Spleen (tissue), 11 donors: Measurements from ENCODE around the gene KIAA2012. TPM values are rescaled to one million over a fixed set of nuclear protein-coding genes. Genes with fewer than 3 reads are reported as not detected.
A peak's percentile ranks its signal among the peaks of the same experiment; 100 is the strongest.

ENCODE experiments used
- DNase-seq: peaks from one replicate; pipeline ENCODE4 v3.0.0-alpha.2; 2020
- H3K27ac ChIP-seq, 8 donors: fragments of 200-600 bp; sonication (generic) in 7 of 8; 1 replicate in 4 of 8; 2 replicates in 4 of 8; pipeline versions ENCODE4 v1.5.0 to v1.8.0; 2016 to 2021; ENCODE audit warnings: inconsistent platforms in 4 of 8, mild to moderate bottlenecking in 4 of 8, moderate library complexity in 1 of 8
- H3K27me3 ChIP-seq, 7 donors: fragments of 200-600 bp; sonication (generic) in 6 of 7; replicated peaks in 1 of 7; 1 replicate in 4 of 7; 2 replicates in 3 of 7; pipeline versions ENCODE4 v1.5.0 to v1.8.0; 2016 to 2021; ENCODE audit warnings: inconsistent platforms in 3 of 7, mild to moderate bottlenecking in 1 of 7
- H3K36me3 ChIP-seq, 6 donors: fragments of 200-600 bp; sonication (generic) in 5 of 6; 1 replicate in 4 of 6; 2 replicates in 2 of 6; pipeline versions ENCODE4 v1.5.0 to v1.8.0; 2016 to 2021; ENCODE audit warnings: inconsistent platforms in 2 of 6
- H3K4me1 ChIP-seq, 6 donors: fragments of 200-600 bp; sonication (generic) in 5 of 6; 1 replicate in 3 of 6; 2 replicates in 3 of 6; pipeline versions ENCODE4 v1.5.0 to v1.8.0; 2016 to 2021; ENCODE audit warnings: inconsistent platforms in 3 of 6
- H3K4me3 ChIP-seq, 8 donors: fragments of 200-600 bp; sonication (generic) in 7 of 8; 1 replicate in 4 of 8; 2 replicates in 4 of 8; pipeline versions ENCODE4 v1.5.0 to v1.8.0; 2016 to 2021; ENCODE audit warnings: inconsistent platforms in 4 of 8, mild to moderate bottlenecking in 4 of 8, moderate library complexity in 2 of 8
- H3K9me3 ChIP-seq, 8 donors: fragments of 200-600 bp; sonication (generic) in 7 of 8; 1 replicate in 4 of 8; 2 replicates in 4 of 8; pipeline versions ENCODE4 v1.5.0 to v1.8.0; 2016 to 2021; ENCODE audit warnings: inconsistent platforms in 4 of 8
- POLR2A ChIP-seq, 3 donors: fragments of 450-650 bp; IDR thresholded peaks; one replicate each; pipeline ENCODE4 v1.5.1; 2017; ENCODE audit warnings: antibody characterized with exemption in 3 of 3, mild to moderate bottlenecking in 1 of 3
- POLR2AphosphoS5 ChIP-seq, 3 donors: sonication (generic); formaldehyde crosslinking; IDR thresholded peaks; one replicate each; pipeline ENCODE4 v1.5.1; 2017; ENCODE audit warnings: antibody characterized with exemption in 3 of 3
- WGBS, 5 donors: extraction: QIAGEN DNeasy Blood & Tissue Kit in 3 of 5; methylation state at CpG; one replicate each; pipeline versions ENCODE4 v1.1.5 to v1.1.7; 2013 to 2018; 5-methylcytosine and 5-hydroxymethylcytosine counted together
- intact Hi-C: fragments of 100-400 bp; cut with DNase I; formaldehyde crosslinking; loops from one replicate; pipeline ENCODE4 v1.15.0; 2023; ENCODE audit warnings: low total_unique reads
- polyA plus RNA-seq, 3 donors: library from polyadenylated mRNA; stranded (reverse); fragments of 200-250 nt; gene quantifications; one replicate each; pipeline ENCODE4 v1.2.1, GENCODE V29; 2013
- total RNA-seq, 7 donors: library from RNA; depleted of rRNA in 3 of 7; stranded (reverse); fragments of >200 nt in 3 of 7; fragmentation: NEBNext Ultra II Directional in 4 of 7; extraction: Animal tissue kit (Norgen Biotek cat#: 25700) in 4 of 7; gene quantifications; one replicate each; pipeline versions ENCODE4 v1.1.0 to v1.2.1, GENCODE V29; 2016 to 2021
- TF ChIP-seq, protein P1 (sequence below), 11 experiments: fragments of 200-600 bp in 7 of 11; fragments of 450-650 bp in 4 of 11; sonication (generic) in 4 of 11; IDR thresholded peaks in 8 of 11; conservative IDR thresholded peaks in 3 of 11; 1 replicate in 7 of 11; 2 replicates in 4 of 11; pipeline versions ENCODE4 v1.4.0 to v1.8.0; 2016 to 2021; ENCODE audit warnings: antibody characterized with exemption in 11 of 11, inconsistent platforms in 4 of 11, mild to moderate bottlenecking in 1 of 11
- donor health status: healthy with polysubstance abuse.
- donor health status: DM: no; HTN: no; CAD: no; lungs with moderate emphysema.
- donor health status: DM: no; HTN: no; CAD: no.
- donor health status: Bipolar disorder and iron deficiency.
- donor health status: healthy.
- donor health status: DM: no; HTN: no; CAD: no.
- donor health status: DM: yes; HTN: yes; CAD: no.

The KIAA2012 gene
- total and polyA plus RNA-seq, 10 donors, result not detected

DNA sequence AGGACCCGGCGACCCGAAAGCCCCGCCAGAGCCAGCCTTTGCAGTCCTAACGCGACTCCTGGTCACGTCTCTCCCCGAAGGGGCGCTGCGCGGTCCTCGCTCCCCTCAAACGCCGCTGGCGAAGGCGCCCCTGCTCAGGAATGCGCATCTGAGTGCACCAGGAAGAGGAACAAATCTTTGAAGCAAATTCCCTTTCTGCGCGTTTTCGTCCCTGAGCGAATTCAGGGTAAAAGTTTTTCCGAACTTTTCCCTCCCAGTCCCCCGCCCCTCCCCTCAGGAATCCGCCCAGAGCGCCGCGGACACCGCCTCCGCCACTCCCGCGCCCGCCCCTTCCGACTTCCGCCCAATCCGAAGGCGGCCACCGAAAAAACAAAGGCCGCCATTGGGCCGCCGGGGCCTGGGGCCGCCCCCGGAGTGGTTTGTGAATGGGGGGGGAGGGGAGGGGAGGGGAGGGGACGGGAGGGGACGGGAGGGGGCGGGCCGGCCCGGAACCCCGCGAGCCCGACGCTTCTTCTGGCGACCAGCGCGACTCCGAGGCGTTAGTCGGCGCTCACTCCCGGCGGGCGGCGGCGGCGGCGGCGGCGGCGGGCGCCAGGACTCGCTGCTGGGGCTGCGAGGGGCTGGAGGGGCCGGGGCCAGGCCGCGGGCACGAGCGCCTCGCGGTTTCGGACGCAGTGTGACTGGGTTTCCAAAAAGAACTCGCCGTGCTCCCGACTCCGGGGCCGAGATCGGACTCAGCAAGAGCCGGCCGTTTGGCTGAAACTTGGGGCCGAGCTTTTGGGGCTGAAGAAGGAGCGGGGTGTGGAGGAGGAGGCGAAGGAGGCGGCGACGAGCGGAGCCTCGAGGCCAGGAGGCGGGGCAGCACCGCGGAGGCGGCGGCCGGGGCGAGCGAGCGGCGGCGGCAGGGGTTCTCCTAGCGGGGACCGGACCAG is 39.5 kb upstream of the KIAA2012 start, which contains the start of gene FZD7:
Gene FZD7 (plus strand): TSS at position 539 of the 932 bp plus-strand sequence. CDS start 793 bp downstream, outside the sequence.
- H3K9me3 ChIP-seq, result no peaks in the 10 kb centered on the region
- peak within 1 kb of the TSS; percentile 64 to 96 (median 82) for H3K4me3 ChIP-seq
- peak; percentile 95 for DNase-seq
- intact Hi-C loops, result no loop called here
- 0 to 1% (median 0%) methylated on average over 62 to 109 of the region's 109 CpGs for WGBS, 5 donors
- H3K27ac ChIP-seq, result peak within 1 kb of the TSS; percentile 44 to 84 (median 82)
- no peaks in the 10 kb centered on the region for H3K36me3 ChIP-seq
- peaks cover 12 to 37% (median 29%) of the 10 kb centered on the region in 6 donors for H3K4me1 ChIP-seq
- TF ChIP-seq, protein P1, sequence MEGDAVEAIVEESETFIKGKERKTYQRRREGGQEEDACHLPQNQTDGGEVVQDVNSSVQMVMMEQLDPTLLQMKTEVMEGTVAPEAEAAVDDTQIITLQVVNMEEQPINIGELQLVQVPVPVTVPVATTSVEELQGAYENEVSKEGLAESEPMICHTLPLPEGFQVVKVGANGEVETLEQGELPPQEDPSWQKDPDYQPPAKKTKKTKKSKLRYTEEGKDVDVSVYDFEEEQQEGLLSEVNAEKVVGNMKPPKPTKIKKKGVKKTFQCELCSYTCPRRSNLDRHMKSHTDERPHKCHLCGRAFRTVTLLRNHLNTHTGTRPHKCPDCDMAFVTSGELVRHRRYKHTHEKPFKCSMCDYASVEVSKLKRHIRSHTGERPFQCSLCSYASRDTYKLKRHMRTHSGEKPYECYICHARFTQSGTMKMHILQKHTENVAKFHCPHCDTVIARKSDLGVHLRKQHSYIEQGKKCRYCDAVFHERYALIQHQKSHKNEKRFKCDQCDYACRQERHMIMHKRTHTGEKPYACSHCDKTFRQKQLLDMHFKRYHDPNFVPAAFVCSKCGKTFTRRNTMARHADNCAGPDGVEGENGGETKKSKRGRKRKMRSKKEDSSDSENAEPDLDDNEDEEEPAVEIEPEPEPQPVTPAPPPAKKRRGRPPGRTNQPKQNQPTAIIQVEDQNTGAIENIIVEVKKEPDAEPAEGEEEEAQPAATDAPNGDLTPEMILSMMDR (IDR thresholded peaks at IDR 0.05 in 8 of 11, conservative IDR thresholded peaks at IDR 0.05 in 3 of 11), result peak in 2 of 11 experiments; percentile 7 to 17
- peak; percentile 51 to 80 (median 56) for TF ChIP-seq POLR2AphosphoS5 (IDR thresholded peaks at IDR 0.05)
- TF ChIP-seq POLR2A (IDR thresholded peaks at IDR 0.05), result peak in 1 of 3 donors; percentile 36
- peaks cover 0 to 66% (median 52%) of the 10 kb centered on the region in 7 donors for H3K27me3 ChIP-seq

DNA sequence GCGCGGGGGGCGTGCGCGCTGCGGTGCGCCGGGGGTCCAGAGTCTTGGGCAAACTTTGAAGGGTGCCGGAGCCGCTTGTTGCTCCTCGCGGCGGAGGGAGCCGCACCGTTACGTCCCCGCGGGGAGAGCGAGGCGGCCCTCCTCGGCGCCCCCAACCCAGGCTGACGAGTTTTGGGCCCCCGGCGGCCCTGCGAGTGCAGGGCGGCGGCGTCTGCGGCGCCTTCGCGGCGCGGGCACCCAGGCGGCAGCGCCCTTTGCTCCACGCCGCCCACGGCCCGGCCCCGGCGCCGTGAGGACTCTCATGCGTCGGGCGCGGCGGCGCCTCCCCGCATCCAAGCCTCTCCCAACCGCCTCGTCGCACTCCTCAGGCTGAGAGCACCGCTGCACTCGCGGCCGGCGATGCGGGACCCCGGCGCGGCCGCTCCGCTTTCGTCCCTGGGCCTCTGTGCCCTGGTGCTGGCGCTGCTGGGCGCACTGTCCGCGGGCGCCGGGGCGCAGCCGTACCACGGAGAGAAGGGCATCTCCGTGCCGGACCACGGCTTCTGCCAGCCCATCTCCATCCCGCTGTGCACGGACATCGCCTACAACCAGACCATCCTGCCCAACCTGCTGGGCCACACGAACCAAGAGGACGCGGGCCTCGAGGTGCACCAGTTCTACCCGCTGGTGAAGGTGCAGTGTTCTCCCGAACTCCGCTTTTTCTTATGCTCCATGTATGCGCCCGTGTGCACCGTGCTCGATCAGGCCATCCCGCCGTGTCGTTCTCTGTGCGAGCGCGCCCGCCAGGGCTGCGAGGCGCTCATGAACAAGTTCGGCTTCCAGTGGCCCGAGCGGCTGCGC is 38.6 kb upstream of the KIAA2012 start:
- Histone ChIP-seq H3K27me3 (peaks cover 0 to 75% (median 59%) of the 10 kb centered on the region in 7 donors), H3K9me3 (no peaks in the 10 kb centered on the region), H3K4me1 (peaks cover 12 to 40% (median 29%) of the 10 kb centered on the region in 6 donors), H3K4me3 (peak overlapping the region; percentile 44 to 96 (median 82)), H3K27ac (peak overlapping the region; percentile 44 to 84 (median 82)), H3K36me3 (no peaks in the 10 kb centered on the region)
- DNase-seq, result peak; percentile 84
- TF ChIP-seq, protein P1 (IDR thresholded peaks at IDR 0.05 in 8 of 11, conservative IDR thresholded peaks at IDR 0.05 in 3 of 11), result no peak
- WGBS, 5 donors, result 0 to 3% (median 1%) methylated on average over 49 to 105 of the region's 105 CpGs
- intact Hi-C loops, result no loop called here

DNA sequence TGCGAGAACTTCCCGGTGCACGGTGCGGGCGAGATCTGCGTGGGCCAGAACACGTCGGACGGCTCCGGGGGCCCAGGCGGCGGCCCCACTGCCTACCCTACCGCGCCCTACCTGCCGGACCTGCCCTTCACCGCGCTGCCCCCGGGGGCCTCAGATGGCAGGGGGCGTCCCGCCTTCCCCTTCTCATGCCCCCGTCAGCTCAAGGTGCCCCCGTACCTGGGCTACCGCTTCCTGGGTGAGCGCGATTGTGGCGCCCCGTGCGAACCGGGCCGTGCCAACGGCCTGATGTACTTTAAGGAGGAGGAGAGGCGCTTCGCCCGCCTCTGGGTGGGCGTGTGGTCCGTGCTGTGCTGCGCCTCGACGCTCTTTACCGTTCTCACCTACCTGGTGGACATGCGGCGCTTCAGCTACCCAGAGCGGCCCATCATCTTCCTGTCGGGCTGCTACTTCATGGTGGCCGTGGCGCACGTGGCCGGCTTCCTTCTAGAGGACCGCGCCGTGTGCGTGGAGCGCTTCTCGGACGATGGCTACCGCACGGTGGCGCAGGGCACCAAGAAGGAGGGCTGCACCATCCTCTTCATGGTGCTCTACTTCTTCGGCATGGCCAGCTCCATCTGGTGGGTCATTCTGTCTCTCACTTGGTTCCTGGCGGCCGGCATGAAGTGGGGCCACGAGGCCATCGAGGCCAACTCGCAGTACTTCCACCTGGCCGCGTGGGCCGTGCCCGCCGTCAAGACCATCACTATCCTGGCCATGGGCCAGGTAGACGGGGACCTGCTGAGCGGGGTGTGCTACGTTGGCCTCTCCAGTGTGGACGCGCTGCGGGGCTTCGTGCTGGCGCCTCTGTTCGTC is 37.7 kb upstream of the KIAA2012 start:
- H3K27me3 ChIP-seq, result peaks cover 0 to 83% (median 67%) of the 10 kb centered on the region in 7 donors

More for the DNA sequence above, 37.7 kb upstream of the KIAA2012 start:
- TF ChIP-seq, protein P1 (IDR thresholded peaks at IDR 0.05 in 8 of 11, conservative IDR thresholded peaks at IDR 0.05 in 3 of 11), result peak in 2 of 11 experiments; percentile 34 to 39
- TF ChIP-seq POLR2A (IDR thresholded peaks at IDR 0.05), result no peak
- Histone ChIP-seq H3K9me3 (no peaks in the 10 kb centered on the region), H3K4me3 (peak overlapping the region; percentile 44 to 96 (median 82)), H3K4me1 (peaks cover 12 to 44% (median 29%) of the 10 kb centered on the region in 6 donors), H3K36me3 (no peaks in the 10 kb centered on the region), H3K27ac (no peak overlapping the region)
- DNase-seq, result peak; percentile 83
- intact Hi-C loops, result no loop called here
- 20 to 30% (median 24%) methylated on average over 32 to 78 of the region's 78 CpGs for WGBS, 5 donors
